Activated CD4-positive, alpha-beta T cell treated with anti-CD3 and anti-CD28 coated beads, Interleukin-2, amount 10 ng/mL, durations not matched to agents 24 days and 14 days (primary cell): Measurements from ENCODE around the gene SLC8A3. TPM values are rescaled to one million over a fixed set of nuclear protein-coding genes. Genes with fewer than 3 reads are reported as not detected.

Experiments used
- total RNA-seq: library from RNA; stranded (reverse); gene quantifications from 2 replicates; pipeline ENCODE4 v1.2.3, GENCODE V29; 2022

Gene SLC8A3
- total RNA-seq, 1 donor from 2014 or later = 0.79 TPM

Other genes with a start within 250 kb of the SLC8A3 start
- gene COX16, start 170.7 kb upstream of the SLC8A3 start, total RNA-seq = 65.8 and 79.0 TPM in 2 replicates
- 2.2 and 2.5 TPM in 2 replicates for gene SYNJ2BP, start 228.1 kb upstream of the SLC8A3 start, total RNA-seq